HEK293 (cell line): Measurements from ENCODE around the gene DLD.

ENCODE experiments used
- CTCF ChIP-seq: fragments of 450-650 bp; formaldehyde crosslinking; IDR thresholded peaks from 2 replicates; pipeline ENCODE4 v1.5.1; 2016; ENCODE audit warnings: missing biosample characterization, missing genetic modification characterization
- ZNF274 ChIP-seq, 2 experiments: fragments of 200-500 bp in 1 of 2; fragments of 450-650 bp in 1 of 2; sonication (Bioruptor generic) in 1 of 2; formaldehyde crosslinking in 1 of 2; IDR thresholded peaks; 2 replicates each; pipeline versions ENCODE4 v1.5.1 to v1.6.1; 2014 to 2016; ENCODE audit warnings: borderline replicate concordance in 1 of 2, inconsistent platforms in 1 of 2, low read length in 1 of 2, missing biosample characterization in 1 of 2, missing genetic modification characterization in 1 of 2
- ZNF555 ChIP-seq: fragments of 450-650 bp; formaldehyde crosslinking; conservative IDR thresholded peaks from 2 replicates; pipeline ENCODE4 v1.5.1; 2017; ENCODE audit warnings: missing biosample characterization, mild to moderate bottlenecking, missing genetic modification characterization, inconsistent platforms

- no peak for TF ChIP-seq ZNF274 (IDR thresholded peaks at IDR 0.05; ENCODE audit: low read length)
- TF ChIP-seq ZNF274 (tag by site-specific recombination; IDR thresholded peaks at IDR 0.05; ENCODE audit: borderline replicate concordance): no peak
- TF ChIP-seq CTCF (tag by site-specific recombination): no peak
- TF ChIP-seq ZNF555 (tag by site-specific recombination): no peak
Observed at GRCh38 chr7:107953265-107953923, 62.4 kb downstream of the DLD start.
